GM12873 (cell line): ENCODE measurements around the gene OR13J1.

Experiments
- CTCF ChIP-seq: IDR thresholded peaks from 2 replicates; pipeline ENCODE4 v1.5.1; 2012; ENCODE audit warnings: low read depth, mild to moderate bottlenecking, moderate library complexity, low read length, control low read depth; ENCODE audit not compliant: insufficient read depth; ENCODE audit errors: missing control alignments

Gene OR13J1

GRCh38 chr9:35870351-35870923 lies at the start of gene OR13J1:
Gene OR13J1 (minus strand): TSS chr9:35870401. CDS start chr9:35870401, 0 bp downstream.
- TF ChIP-seq CTCF, result no peak

- TF ChIP-seq CTCF, result no peak
Measured at GRCh38 chr9:35919212-35920008, 49.2 kb upstream of the OR13J1 start.

- TF ChIP-seq CTCF, result no peak
Measured at GRCh38 chr9:35918780-35919179, 48.6 kb upstream of the OR13J1 start.

GRCh38 chr9:35917261-35917660 lies 47.1 kb upstream of the OR13J1 start:
- TF ChIP-seq CTCF, result no peak

- TF ChIP-seq CTCF, result no peak
Measured at GRCh38 chr9:35915681-35916294, 45.6 kb upstream of the OR13J1 start.

- no peak for TF ChIP-seq CTCF
Measured at GRCh38 chr9:35914301-35914807, 44.2 kb upstream of the OR13J1 start.

GRCh38 chr9:35912791-35913400 lies 42.7 kb upstream of the OR13J1 start:
- no peak for TF ChIP-seq CTCF
